ENCODE data around the gene ZNG1A.
"Not testable (repeated sequence)": the region's sequence is repeated elsewhere in the genome, so short reads cannot be mapped to it uniquely, and the experiment has no call there.

Gene ZNG1A

GRCh38 chr9:87105-87504 lies 91.8 kb downstream of the ZNG1A start:
- FAIRE-seq; DNase-seq (ENCODE audit: insufficient read length): not testable (repeated sequence)

- not testable (repeated sequence) for FAIRE-seq; DNase-seq (ENCODE audit: insufficient read length)
These were observed 92.2 kb downstream of the ZNG1A start for GRCh38 chr9:86697-87096.

GRCh38 chr9:82932-83689 lies 95.7 kb downstream of the ZNG1A start:
- not testable (repeated sequence) for FAIRE-seq; DNase-seq (ENCODE audit: insufficient read length)

GRCh38 chr9:78333-78732 lies 100.5 kb downstream of the ZNG1A start:
- not testable (repeated sequence) for FAIRE-seq; DNase-seq (ENCODE audit: insufficient read length)

- not testable (repeated sequence) for DNase-seq (ENCODE audit: insufficient read length); FAIRE-seq
These were observed 102.5 kb downstream of the ZNG1A start for GRCh38 chr9:76389-76788.

GRCh38 chr9:73900-74525 lies 104.8 kb downstream of the ZNG1A start:
- FAIRE-seq; DNase-seq (ENCODE audit: insufficient read length): not testable (repeated sequence)

GRCh38 chr9:73076-73899 lies 105.6 kb downstream of the ZNG1A start:
- FAIRE-seq = not testable (repeated sequence)
- DNase-seq (ENCODE audit: insufficient read length) = peak; percentile 1
